Mucosa of rectum (tissue), 2 donors: ENCODE data around the gene ITGA1.
A peak's percentile ranks its signal among the peaks of the same experiment; 100 is the strongest.
"Not testable (repeated sequence)": the region's sequence is repeated elsewhere in the genome, so short reads cannot be mapped to it uniquely, and the experiment has no call there.

Source experiments
- H3K27ac ChIP-seq, 2 donors: one replicate each; pipeline ENCODE4 v1.7.0; 2013; ENCODE audit warnings: inconsistent platforms in 2 of 2, low read depth in 2 of 2, low read length in 2 of 2
- H3K27me3 ChIP-seq, 2 donors: one replicate each; pipeline ENCODE4 v1.7.0; 2013; ENCODE audit warnings: low read length in 2 of 2; ENCODE audit not compliant: control insufficient read depth in 2 of 2, insufficient read depth in 2 of 2
- H3K36me3 ChIP-seq, 2 donors: one replicate each; pipeline ENCODE4 v1.7.0; 2013; ENCODE audit warnings: low read length in 2 of 2; ENCODE audit not compliant: control insufficient read depth in 2 of 2, insufficient read depth in 2 of 2
- H3K4me1 ChIP-seq, 2 donors: one replicate each; pipeline ENCODE4 v1.7.0; 2013; ENCODE audit warnings: low read length in 2 of 2, mild to moderate bottlenecking in 1 of 2; ENCODE audit not compliant: control insufficient read depth in 2 of 2, insufficient read depth in 2 of 2
- H3K4me3 ChIP-seq, 2 donors: one replicate each; pipeline ENCODE4 v1.7.0; 2013; ENCODE audit warnings: low read length in 2 of 2
- H3K9ac ChIP-seq, 2 donors: one replicate each; pipeline ENCODE4 v1.7.0; 2013; ENCODE audit warnings: low read length in 2 of 2, low read depth in 1 of 2, mild to moderate bottlenecking in 1 of 2
- H3K9me3 ChIP-seq, 2 donors: one replicate each; pipeline ENCODE4 v1.7.0; 2013; ENCODE audit warnings: low read length in 2 of 2; ENCODE audit not compliant: control insufficient read depth in 2 of 2
- donor health status: healthy.
- donor health status: Normal muscosa, but diverticular disease.

ITGA1 gene

DNA sequence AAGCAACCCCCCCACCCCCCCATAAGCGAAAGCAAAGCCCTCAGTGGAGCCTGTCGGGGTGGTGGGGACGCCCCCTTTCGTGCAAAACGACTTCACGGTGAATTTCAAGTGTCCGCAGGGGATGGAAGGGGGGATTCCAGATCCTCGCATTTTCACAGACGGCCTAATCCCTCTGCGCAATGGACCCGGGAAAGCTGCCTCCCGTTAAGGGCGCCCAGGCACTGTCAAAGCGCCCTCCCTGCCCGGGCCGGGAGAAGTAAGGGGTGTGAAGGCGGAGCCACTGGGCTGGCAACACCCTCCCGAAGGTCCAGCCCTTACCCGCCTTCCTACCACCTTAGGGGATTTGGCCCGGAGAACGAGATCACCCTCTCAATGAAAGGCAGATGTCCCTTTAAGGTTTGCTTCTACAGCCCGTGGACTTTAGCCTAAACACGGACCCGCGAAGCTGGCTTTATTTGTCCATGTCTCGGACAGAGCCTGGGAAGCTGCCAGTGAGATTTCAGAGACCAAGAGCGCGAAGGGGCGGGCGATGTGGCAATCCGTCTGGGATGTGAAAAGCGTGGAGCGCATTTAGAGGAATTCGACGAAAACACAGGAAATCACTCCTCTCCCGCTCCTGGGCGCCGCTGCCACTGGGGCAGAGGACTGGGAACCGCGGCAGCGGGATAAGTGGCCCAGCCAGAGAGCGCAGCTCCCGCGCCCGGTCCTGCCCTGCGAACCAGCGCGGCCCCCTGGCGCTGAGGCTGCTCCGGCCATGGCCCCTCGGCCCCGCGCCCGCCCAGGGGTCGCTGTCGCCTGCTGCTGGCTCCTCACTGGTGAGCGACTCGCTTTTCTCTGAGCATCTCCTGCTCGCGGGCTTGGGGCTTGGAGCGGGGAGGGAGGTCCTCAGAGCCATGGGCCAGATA is at the start of gene ITGA1, which contains the start of gene PELO:
Gene ITGA1, plus strand, starts transcription at position 317 of the 905 bp plus-strand sequence. Its CDS starts 438 bp downstream, at position 755.
Gene PELO, plus strand, starts transcription at position 317 of the 905 bp plus-strand sequence. CDS start 12,479 bp downstream, outside the sequence.
- Histone ChIP-seq H3K9me3 (no peaks in the 10 kb centered on the region), H3K27ac (peak within 1 kb of the TSS; percentile 83 to 88), H3K4me1 (peaks cover 10 to 12% of the 10 kb centered on the region in 2 donors), H3K9ac (peak within 1 kb of the TSS; percentile 58 to 75), H3K27me3 (no peaks in the 10 kb centered on the region), H3K36me3 (no peaks in the 10 kb centered on the region), H3K4me3 (peak within 1 kb of the TSS; percentile 65 to 87)

DNA sequence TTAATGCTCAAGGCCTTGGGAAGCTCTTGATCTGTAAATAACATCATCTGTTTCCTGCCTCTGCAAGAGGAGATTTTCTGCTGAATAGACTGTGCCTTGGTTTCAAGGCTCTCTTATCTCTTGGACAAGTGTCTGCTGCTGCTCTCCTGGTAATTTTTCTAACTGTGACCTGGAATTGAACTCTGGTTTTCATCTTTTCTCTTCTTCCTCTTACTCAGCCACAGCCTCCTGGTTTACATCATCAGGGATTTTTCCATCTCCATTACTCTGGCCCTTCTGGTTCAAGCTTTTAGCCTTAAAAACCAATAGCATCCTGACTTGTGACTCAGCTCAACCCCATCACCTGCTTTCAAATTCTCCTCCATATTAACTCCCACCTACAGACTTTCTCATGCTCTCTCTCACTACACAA is 49.6 kb upstream of the ITGA1 start:
- no peak overlapping the region for H3K27ac ChIP-seq

GRCh38 chr5:52740007-52740406 is 47.7 kb upstream of the ITGA1 start:
- H3K27ac ChIP-seq: no peak overlapping the region
- H3K27me3 ChIP-seq: no peaks in the 10 kb centered on the region
- H3K36me3 ChIP-seq: no peaks in the 10 kb centered on the region
- H3K4me3 ChIP-seq: no peak overlapping the region
- H3K9me3 ChIP-seq: no peaks in the 10 kb centered on the region
- no peak overlapping the region for H3K9ac ChIP-seq
- H3K4me1 ChIP-seq: no peaks in the 10 kb centered on the region

More for the DNA sequence above, 49.6 kb upstream of the ITGA1 start:
- H3K36me3 ChIP-seq: no peaks in the 10 kb centered on the region
- no peaks in the 10 kb centered on the region for H3K27me3 ChIP-seq
- H3K9ac ChIP-seq: no peak overlapping the region
- H3K4me1 ChIP-seq: no peaks in the 10 kb centered on the region
- no peak overlapping the region for H3K4me3 ChIP-seq
- H3K9me3 ChIP-seq: no peaks in the 10 kb centered on the region

GRCh38 chr5:52743012-52743411 is 44.7 kb upstream of the ITGA1 start:
- no peaks in the 10 kb centered on the region for H3K4me1 ChIP-seq
- no peaks in the 10 kb centered on the region for H3K9me3 ChIP-seq
- H3K9ac ChIP-seq: no peak overlapping the region

GRCh38 chr5:52743529-52743928 is 44.2 kb upstream of the ITGA1 start:
- Histone ChIP-seq H3K4me1 (no peaks in the 10 kb centered on the region), H3K9me3 (no peaks in the 10 kb centered on the region), H3K4me3 (no peak overlapping the region), H3K9ac (no peak overlapping the region), H3K36me3 (no peaks in the 10 kb centered on the region), H3K27me3 (no peaks in the 10 kb centered on the region), H3K27ac (peak overlapping the region; percentile 17 to 19)

More at GRCh38 chr5:52743012-52743411, 44.7 kb upstream of the ITGA1 start:
- Histone ChIP-seq H3K36me3 (no peaks in the 10 kb centered on the region), H3K4me3 (no peak overlapping the region), H3K27ac (peak overlapping the region; percentile 17 to 19), H3K27me3 (no peaks in the 10 kb centered on the region)

DNA sequence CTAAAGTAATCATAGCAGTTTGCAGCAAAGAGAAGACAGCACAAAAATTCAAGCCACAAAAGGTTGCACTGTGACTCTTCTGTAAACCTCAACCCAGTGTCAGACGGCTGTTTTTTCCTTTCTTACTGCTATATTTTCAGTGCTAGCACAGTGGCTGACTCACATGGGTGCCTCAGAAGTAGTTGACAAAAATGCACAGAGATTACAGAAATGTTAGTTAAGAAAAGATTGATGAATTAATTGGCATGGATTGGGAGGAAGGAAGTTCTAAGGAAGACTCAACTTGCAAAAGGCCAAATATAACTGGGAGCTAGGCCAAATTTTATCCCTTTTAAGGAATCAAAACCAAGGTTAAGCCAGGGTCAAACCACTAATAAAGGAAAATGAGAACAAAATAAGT is 43.7 kb upstream of the ITGA1 start:
- H3K9me3 ChIP-seq: no peaks in the 10 kb centered on the region
- H3K9ac ChIP-seq: no peak overlapping the region
- H3K4me3 ChIP-seq: no peak overlapping the region
- no peak overlapping the region for H3K27ac ChIP-seq
- H3K36me3 ChIP-seq: no peaks in the 10 kb centered on the region
- no peaks in the 10 kb centered on the region for H3K4me1 ChIP-seq
- H3K27me3 ChIP-seq: no peaks in the 10 kb centered on the region

DNA sequence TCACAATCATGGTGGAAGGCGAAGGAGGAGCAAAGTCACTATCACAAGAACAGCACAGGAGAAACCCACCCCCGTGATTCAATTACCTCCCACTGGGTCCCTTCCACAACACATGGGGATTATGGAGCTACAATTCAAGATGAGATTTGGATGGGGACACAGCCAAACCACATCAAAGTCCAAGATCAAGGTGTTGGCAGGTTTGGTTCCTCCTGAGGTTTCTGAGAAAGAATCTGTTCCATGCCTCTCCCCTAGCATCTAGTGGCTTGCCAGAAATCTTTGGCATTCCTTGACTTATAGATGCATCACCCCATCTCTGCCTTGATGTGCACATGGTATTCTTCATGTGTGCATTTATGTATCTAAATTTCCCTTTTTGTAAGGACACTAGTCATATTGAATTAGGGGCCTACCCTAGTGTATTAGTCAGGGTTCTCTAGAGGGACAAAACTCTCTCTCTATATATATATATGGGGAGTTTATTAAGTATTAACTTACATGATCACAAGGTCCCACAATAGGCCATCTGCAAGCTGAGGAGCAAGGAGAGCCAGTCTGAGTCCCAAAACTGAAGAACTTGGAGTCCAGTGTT is 42.8 kb upstream of the ITGA1 start:
- H3K9ac ChIP-seq, H3K36me3 ChIP-seq, H3K9me3 ChIP-seq, H3K4me1 ChIP-seq, H3K27me3 ChIP-seq, H3K27ac ChIP-seq, H3K4me3 ChIP-seq: not testable (repeated sequence)

- Histone ChIP-seq H3K27me3 (no peaks in the 10 kb centered on the region), H3K4me3 (no peak overlapping the region), H3K4me1 (no peaks in the 10 kb centered on the region), H3K36me3 (no peaks in the 10 kb centered on the region), H3K9me3 (no peaks in the 10 kb centered on the region), H3K27ac (no peak overlapping the region), H3K9ac (no peak overlapping the region)
Observed at GRCh38 chr5:52746539-52746938, 41.2 kb upstream of the ITGA1 start.

GRCh38 chr5:52748590-52748989 is 39.1 kb upstream of the ITGA1 start:
- Histone ChIP-seq H3K9ac (no peak overlapping the region), H3K9me3 (no peaks in the 10 kb centered on the region), H3K27ac (no peak overlapping the region), H3K36me3 (no peaks in the 10 kb centered on the region), H3K4me3 (no peak overlapping the region), H3K27me3 (no peaks in the 10 kb centered on the region), H3K4me1 (no peaks in the 10 kb centered on the region)

GRCh38 chr5:52749666-52750065 is 38.0 kb upstream of the ITGA1 start:
- Histone ChIP-seq H3K9ac (no peak overlapping the region), H3K4me1 (no peaks in the 10 kb centered on the region), H3K27ac (no peak overlapping the region), H3K27me3 (no peaks in the 10 kb centered on the region), H3K4me3 (no peak overlapping the region), H3K9me3 (no peaks in the 10 kb centered on the region), H3K36me3 (no peaks in the 10 kb centered on the region)
